GM12878 (cell line): ENCODE data around the gene CTSF. TPM values are rescaled to one million over a fixed set of nuclear protein-coding genes. Genes with fewer than 3 reads are reported as not detected.

Source experiments
- ATAC-seq: fragments of 200-7000 bp; cut with Tn5 transposase; 3 replicates; pipeline ENCODE4 v1.9.1; 2020; ENCODE audit warnings: mild to moderate bottlenecking, moderate library complexity
- BruUV-seq: library from RNA; stranded (reverse); fragments of 400-500 nt; replicated peaks from 2 replicates; lab custom pipeline; 2021; lab: Mats Ljungman, UMichigan
- CTCF ChIA-PET: fragments of 300-600 bp; sonication (Branson Sonifier 250); formaldehyde crosslinking; extraction: SDS; loops from one replicate; lab custom pipeline; 2021; ENCODE audit warnings: inconsistent platforms; lab: Yijun Ruan, JAX
- POLR2A ChIA-PET: fragments of 350-600 bp; formaldehyde crosslinking; extraction: SDS; loops from one replicate; lab custom pipeline; 2021; ENCODE audit warnings: inconsistent platforms; lab: Charles Lee
- RAD21 ChIA-PET: fragments of 300-600 bp; sonication (Branson Sonifier 250); formaldehyde crosslinking; loops from one replicate; lab custom pipeline; 2023; ENCODE audit warnings: antibody characterized with exemption; ENCODE audit not compliant: unreplicated experiment; lab: Charles Lee
- SMC1A ChIA-PET: fragments of 300-600 bp; sonication (Branson Sonifier 250); formaldehyde crosslinking; loops from one replicate; lab custom pipeline; 2023; ENCODE audit not compliant: unreplicated experiment, uncharacterized antibody; lab: Charles Lee
- DNase-seq: peaks from one replicate; pipeline ENCODE4 v3.0.0-alpha.2; 2011; ENCODE audit warnings: low read depth, low spot score
- FAIRE-seq: peaks from 3 replicates; lab custom pipeline; 2011; peaks lifted over from hg19 to GRCh38; lab: Jason Lieb, UNC
- H2AFZ ChIP-seq: 2 replicates; pipeline ENCODE4 v1.6.0; 2011; ENCODE audit warnings: low read depth, low read length, control low read depth; ENCODE audit not compliant: control insufficient read depth
- H3K27ac ChIP-seq: 2 replicates; pipeline ENCODE4 v1.5.1; 2011; ENCODE audit warnings: control low read depth; ENCODE audit not compliant: control insufficient read depth, insufficient read depth
- H3K27me3 ChIP-seq, 2 experiments: replicated peaks in 1 of 2; 2 replicates each; pipeline versions ENCODE4 v1.6.0 to v1.6.1; 2011; ENCODE audit warnings: low read length in 1 of 2; ENCODE audit not compliant: control insufficient read depth in 2 of 2, insufficient read depth in 2 of 2
- H3K36me3 ChIP-seq, 2 experiments: 2 replicates each; pipeline ENCODE4 v1.5.1; 2011; ENCODE audit warnings: low read length in 1 of 2; ENCODE audit not compliant: control insufficient read depth in 2 of 2, insufficient read depth in 2 of 2
- H3K4me1 ChIP-seq: 2 replicates; pipeline ENCODE4 v1.6.1; 2011; ENCODE audit warnings: mild to moderate bottlenecking, low read length, moderate library complexity, mixed read lengths; ENCODE audit not compliant: control insufficient read depth, insufficient read depth
- H3K4me2 ChIP-seq: 2 replicates; pipeline ENCODE4 v1.6.0; 2011; ENCODE audit warnings: control low read depth; ENCODE audit not compliant: control insufficient read depth, insufficient read depth
- H3K4me3 ChIP-seq: fragments of 200-600 bp; sonication (generic); 2 replicates; pipeline ENCODE4 v1.5.1; 2016
- H3K79me2 ChIP-seq: 2 replicates; pipeline ENCODE4 v1.6.0; 2011; ENCODE audit warnings: low read length; ENCODE audit not compliant: control insufficient read depth, insufficient read depth
- H3K9ac ChIP-seq: 2 replicates; pipeline ENCODE4 v1.8.0; 2011; ENCODE audit warnings: low read length, control low read depth, mixed read lengths; ENCODE audit not compliant: control insufficient read depth, insufficient read depth
- H3K9me3 ChIP-seq: replicated peaks from 3 replicates; pipeline ENCODE4 v1.5.1; 2011; ENCODE audit warnings: mild to moderate bottlenecking, low read length; ENCODE audit not compliant: control insufficient read depth, insufficient read depth
- H4K20me1 ChIP-seq: 2 replicates; pipeline ENCODE4 v1.6.0; 2011; ENCODE audit not compliant: control insufficient read depth, insufficient read depth
- BHLHE40 ChIP-seq, 2 experiments: fragments of 450-650 bp in 1 of 2; IDR thresholded peaks; 2 replicates each; pipeline ENCODE4 v1.6.1; 2011 to 2017; ENCODE audit warnings: low read depth in 2 of 2, borderline replicate concordance in 1 of 2, improper control_type of control experiment in 1 of 2, low read length in 1 of 2, mild to moderate bottlenecking in 1 of 2
- BRCA1 ChIP-seq: IDR thresholded peaks from 2 replicates; pipeline ENCODE4 v1.6.1; 2011; ENCODE audit warnings: low read depth, low read length, improper control_type of control experiment
- JUND ChIP-seq: IDR thresholded peaks from 2 replicates; pipeline ENCODE4 v1.6.1; 2012; ENCODE audit warnings: low read depth, mild to moderate bottlenecking, low read length, improper control_type of control experiment, moderate library complexity
- LARP7 ChIP-seq: fragments of 450-650 bp; IDR thresholded peaks from 2 replicates; pipeline ENCODE4 v1.6.1; 2017; ENCODE audit warnings: mild to moderate bottlenecking
- NFYA ChIP-seq: IDR thresholded peaks from 2 replicates; pipeline ENCODE4 v1.6.1; 2011; ENCODE audit warnings: low read depth, mild to moderate bottlenecking, low read length, improper control_type of control experiment, borderline replicate concordance
- NFYB ChIP-seq: IDR thresholded peaks from 2 replicates; pipeline ENCODE4 v1.6.1; 2011; ENCODE audit warnings: low read depth, mild to moderate bottlenecking, low read length, improper control_type of control experiment, moderate library complexity; ENCODE audit not compliant: insufficient read depth
- POLR2A ChIP-seq: IDR thresholded peaks from 2 replicates; pipeline ENCODE4 v1.6.1; 2011; ENCODE audit warnings: low read depth, mild to moderate bottlenecking, low read length
- STAT3 ChIP-seq: IDR thresholded peaks from 2 replicates; pipeline ENCODE4 v1.6.1; 2011; ENCODE audit warnings: low read depth, low read length, improper control_type of control experiment
- YBX1 ChIP-seq: fragments of 450-650 bp; IDR thresholded peaks from 2 replicates; pipeline ENCODE4 v1.6.1; 2016; ENCODE audit warnings: antibody characterized with exemption
- ZSCAN29 ChIP-seq: fragments of 450-650 bp; IDR thresholded peaks from 2 replicates; pipeline ENCODE4 v1.6.1; 2017; ENCODE audit warnings: mild to moderate bottlenecking, moderate library complexity
- ZZZ3 ChIP-seq: IDR thresholded peaks from 2 replicates; pipeline ENCODE4 v1.6.1; 2011; ENCODE audit warnings: low read depth; ENCODE audit not compliant: control insufficient read depth, insufficient read length
- WGBS: methylation state at CpG from one replicate; pipeline ENCODE4 v1.1.6; 2016; ENCODE audit warnings: low lambda C conversion rate; ENCODE audit not compliant: insufficient replicate concordance, insufficient coverage; ENCODE audit errors: missing lambda C conversion rate; 5-methylcytosine and 5-hydroxymethylcytosine counted together
- in situ Hi-C: fragments of 300-500 bp; cut with MboI; formaldehyde crosslinking; loops from 9 replicates; pipeline ENCODE4 v1.14.3; 2018; ENCODE audit warnings: mixed read lengths
- intact Hi-C: fragments of 100-400 bp; cut with micrococcal nuclease; formaldehyde crosslinking; loops from one replicate; pipeline ENCODE4 v1.14.2; 2022; ENCODE audit not compliant: unreplicated experiment
- polyA plus RNA-seq, 11 experiments: library from polyadenylated mRNA; depleted of rRNA in 4 of 11; unstranded in 6 of 11; stranded (reverse) in 5 of 11; fragments of >200 nt; fragmentation: Nextera tagmentation in 4 of 11; fragmentation: Illumina TruSeq in 1 of 11; extraction: Ambion mirVana in 4 of 11; extraction: Trizol in 1 of 11; gene quantifications; 1 replicate in 1 of 11; 2 replicates in 10 of 11; pipeline versions ENCODE4 v1.2.1 to v1.2.3, GENCODE V29; 2011 to 2016; ENCODE audit warnings: inconsistent platforms in 2 of 11, missing spikeins in 2 of 11, low read depth in 1 of 11
- total RNA-seq, 4 experiments: library from RNA; depleted of rRNA in 3 of 4; stranded (reverse); fragments of >200 nt in 3 of 4; fragmentation: Illumina TruSeq in 1 of 4; extraction: Trizol in 1 of 4; gene quantifications; 2 replicates each; pipeline versions ENCODE4 v1.2.1 to v1.2.3, GENCODE V29; 2013 to 2021
- TF ChIP-seq, protein P1 (sequence below): fragments of 450-650 bp; IDR thresholded peaks from 2 replicates; pipeline ENCODE4 v1.6.1; 2016; ENCODE audit warnings: mild to moderate bottlenecking, moderate library complexity, borderline replicate concordance
- TF ChIP-seq, protein P2 (sequence below): IDR thresholded peaks from 2 replicates; pipeline ENCODE4 v1.6.1; 2012; ENCODE audit warnings: low read depth, low read length, improper control_type of control experiment
- TF ChIP-seq, protein P3 (sequence below): fragments of 450-650 bp; IDR thresholded peaks from 2 replicates; pipeline ENCODE4 v1.6.1; 2016; ENCODE audit warnings: mild to moderate bottlenecking
- TF ChIP-seq, protein P4 (sequence below): IDR thresholded peaks from 2 replicates; pipeline ENCODE4 v1.6.1; 2011; ENCODE audit warnings: low read depth, low read length, improper control_type of control experiment, borderline replicate concordance

The CTSF gene
- total and polyA plus RNA-seq, 10 of the 15 experiments (the other 5 are each of a cell fraction or from before 2014, with no cell fraction given) = 0.11 to 0.41 (median 0.26) TPM; not detected in 4

DNA sequence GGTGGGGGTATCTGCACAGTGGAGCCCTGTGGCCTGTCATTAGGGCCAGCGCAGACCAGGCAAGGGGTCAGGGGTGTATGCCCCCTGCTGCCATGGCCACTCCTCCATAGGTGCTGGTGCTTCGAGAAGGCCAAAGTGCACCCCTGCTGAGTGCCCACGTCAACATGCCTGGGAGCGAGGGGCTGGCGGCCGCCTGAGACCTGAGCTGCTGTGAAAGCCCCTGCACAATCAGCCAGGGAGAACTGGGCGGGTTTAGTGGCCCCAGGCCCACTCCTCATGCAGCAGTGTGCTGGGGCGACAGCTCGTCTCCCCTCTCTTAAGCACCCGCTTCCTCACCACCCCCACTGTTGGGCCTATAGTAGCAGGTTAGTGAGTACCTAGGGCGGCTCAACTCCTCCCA lies 36.6 kb downstream of the CTSF start (continued):
- TF ChIP-seq, protein P1, sequence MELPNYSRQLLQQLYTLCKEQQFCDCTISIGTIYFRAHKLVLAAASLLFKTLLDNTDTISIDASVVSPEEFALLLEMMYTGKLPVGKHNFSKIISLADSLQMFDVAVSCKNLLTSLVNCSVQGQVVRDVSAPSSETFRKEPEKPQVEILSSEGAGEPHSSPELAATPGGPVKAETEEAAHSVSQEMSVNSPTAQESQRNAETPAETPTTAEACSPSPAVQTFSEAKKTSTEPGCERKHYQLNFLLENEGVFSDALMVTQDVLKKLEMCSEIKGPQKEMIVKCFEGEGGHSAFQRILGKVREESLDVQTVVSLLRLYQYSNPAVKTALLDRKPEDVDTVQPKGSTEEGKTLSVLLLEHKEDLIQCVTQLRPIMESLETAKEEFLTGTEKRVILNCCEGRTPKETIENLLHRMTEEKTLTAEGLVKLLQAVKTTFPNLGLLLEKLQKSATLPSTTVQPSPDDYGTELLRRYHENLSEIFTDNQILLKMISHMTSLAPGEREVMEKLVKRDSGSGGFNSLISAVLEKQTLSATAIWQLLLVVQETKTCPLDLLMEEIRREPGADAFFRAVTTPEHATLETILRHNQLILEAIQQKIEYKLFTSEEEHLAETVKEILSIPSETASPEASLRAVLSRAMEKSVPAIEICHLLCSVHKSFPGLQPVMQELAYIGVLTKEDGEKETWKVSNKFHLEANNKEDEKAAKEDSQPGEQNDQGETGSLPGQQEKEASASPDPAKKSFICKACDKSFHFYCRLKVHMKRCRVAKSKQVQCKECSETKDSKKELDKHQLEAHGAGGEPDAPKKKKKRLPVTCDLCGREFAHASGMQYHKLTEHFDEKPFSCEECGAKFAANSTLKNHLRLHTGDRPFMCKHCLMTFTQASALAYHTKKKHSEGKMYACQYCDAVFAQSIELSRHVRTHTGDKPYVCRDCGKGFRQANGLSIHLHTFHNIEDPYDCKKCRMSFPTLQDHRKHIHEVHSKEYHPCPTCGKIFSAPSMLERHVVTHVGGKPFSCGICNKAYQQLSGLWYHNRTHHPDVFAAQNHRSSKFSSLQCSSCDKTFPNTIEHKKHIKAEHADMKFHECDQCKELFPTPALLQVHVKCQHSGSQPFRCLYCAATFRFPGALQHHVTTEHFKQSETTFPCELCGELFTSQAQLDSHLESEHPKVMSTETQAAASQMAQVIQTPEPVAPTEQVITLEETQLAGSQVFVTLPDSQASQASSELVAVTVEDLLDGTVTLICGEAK = no peak

DNA sequence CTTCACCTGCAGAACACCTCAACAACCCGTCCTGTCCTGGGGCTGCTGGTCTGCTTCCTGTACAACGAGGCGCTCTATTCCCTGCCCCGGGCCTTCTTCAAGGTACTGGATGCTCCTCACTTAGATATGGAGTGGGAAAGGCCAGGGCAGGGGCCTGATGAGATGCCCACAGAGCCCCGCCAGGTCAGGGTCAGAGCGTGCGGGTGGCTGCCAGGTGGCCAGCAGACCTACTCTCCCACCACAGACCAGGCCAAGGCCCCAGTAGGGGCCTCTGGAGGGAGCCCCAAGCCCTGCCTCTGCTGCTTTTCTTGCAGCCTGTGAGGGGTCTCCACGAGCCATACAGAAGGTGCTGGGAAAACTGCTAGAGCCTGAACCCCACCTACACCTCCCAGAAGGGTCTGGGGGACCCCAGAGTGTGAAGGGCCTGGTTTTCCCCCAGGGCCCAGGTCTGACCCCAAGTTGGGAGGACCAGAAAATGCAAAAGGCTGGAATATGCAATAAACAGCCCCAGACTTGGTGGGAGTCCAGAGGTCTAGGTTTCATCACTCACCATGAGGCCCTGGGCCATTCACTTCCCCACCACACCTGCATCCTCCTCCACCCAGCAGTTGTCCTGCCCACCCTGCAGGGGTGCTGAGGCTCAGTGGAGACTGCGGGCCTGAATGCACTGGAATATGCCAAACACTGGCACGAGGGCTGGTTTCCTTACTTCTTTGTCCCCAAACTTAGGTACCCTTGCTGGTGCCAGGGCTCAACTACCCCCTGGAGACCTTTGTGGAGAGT lies 37.3 kb downstream of the CTSF start:
- no peak overlapping the region for H3K4me3 ChIP-seq
- no TSS peak for BruUV-seq
- ChIA-PET POLR2A (no interaction called here), RAD21 (no interaction called here), CTCF (no interaction called here), SMC1A (no interaction called here)
- no peaks in the 10 kb centered on the region for H4K20me1 ChIP-seq
- H3K27ac ChIP-seq = no peak overlapping the region
- no peaks in the 10 kb centered on the region for H3K4me1 ChIP-seq
- H3K36me3 ChIP-seq = no peaks in the 10 kb centered on the region
- in situ Hi-C loops (no loop called here), intact Hi-C loops (no loop called here)
- WGBS = 79% methylated on average over 10 of the region's 10 CpGs
- no peak for DNase-seq
- H3K27me3 ChIP-seq = no peaks in the 10 kb centered on the region
- H3K9me3 ChIP-seq = no peaks in the 10 kb centered on the region
- ATAC-seq = no peak
- no peak overlapping the region for H3K4me2 ChIP-seq
- FAIRE-seq = no peak
- no peak overlapping the region for H3K9ac ChIP-seq
- H2AFZ ChIP-seq = no peak overlapping the region
- H3K79me2 ChIP-seq = no peaks in the 10 kb centered on the region
- no peak for TF ChIP-seq ZSCAN29
- no peak for TF ChIP-seq STAT3
- no peak for TF ChIP-seq NFYB
- TF ChIP-seq, protein P2, sequence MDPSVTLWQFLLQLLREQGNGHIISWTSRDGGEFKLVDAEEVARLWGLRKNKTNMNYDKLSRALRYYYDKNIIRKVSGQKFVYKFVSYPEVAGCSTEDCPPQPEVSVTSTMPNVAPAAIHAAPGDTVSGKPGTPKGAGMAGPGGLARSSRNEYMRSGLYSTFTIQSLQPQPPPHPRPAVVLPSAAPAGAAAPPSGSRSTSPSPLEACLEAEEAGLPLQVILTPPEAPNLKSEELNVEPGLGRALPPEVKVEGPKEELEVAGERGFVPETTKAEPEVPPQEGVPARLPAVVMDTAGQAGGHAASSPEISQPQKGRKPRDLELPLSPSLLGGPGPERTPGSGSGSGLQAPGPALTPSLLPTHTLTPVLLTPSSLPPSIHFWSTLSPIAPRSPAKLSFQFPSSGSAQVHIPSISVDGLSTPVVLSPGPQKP = no peak
- TF ChIP-seq BRCA1 = no peak
- TF ChIP-seq ZZZ3 = no peak
- TF ChIP-seq, protein P3, sequence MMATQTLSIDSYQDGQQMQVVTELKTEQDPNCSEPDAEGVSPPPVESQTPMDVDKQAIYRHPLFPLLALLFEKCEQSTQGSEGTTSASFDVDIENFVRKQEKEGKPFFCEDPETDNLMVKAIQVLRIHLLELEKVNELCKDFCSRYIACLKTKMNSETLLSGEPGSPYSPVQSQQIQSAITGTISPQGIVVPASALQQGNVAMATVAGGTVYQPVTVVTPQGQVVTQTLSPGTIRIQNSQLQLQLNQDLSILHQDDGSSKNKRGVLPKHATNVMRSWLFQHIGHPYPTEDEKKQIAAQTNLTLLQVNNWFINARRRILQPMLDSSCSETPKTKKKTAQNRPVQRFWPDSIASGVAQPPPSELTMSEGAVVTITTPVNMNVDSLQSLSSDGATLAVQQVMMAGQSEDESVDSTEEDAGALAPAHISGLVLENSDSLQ = no peak
- TF ChIP-seq YBX1 = no peak
- TF ChIP-seq, protein P4, sequence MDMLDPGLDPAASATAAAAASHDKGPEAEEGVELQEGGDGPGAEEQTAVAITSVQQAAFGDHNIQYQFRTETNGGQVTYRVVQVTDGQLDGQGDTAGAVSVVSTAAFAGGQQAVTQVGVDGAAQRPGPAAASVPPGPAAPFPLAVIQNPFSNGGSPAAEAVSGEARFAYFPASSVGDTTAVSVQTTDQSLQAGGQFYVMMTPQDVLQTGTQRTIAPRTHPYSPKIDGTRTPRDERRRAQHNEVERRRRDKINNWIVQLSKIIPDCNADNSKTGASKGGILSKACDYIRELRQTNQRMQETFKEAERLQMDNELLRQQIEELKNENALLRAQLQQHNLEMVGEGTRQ = no peak
- no peak for TF ChIP-seq BHLHE40 (IDR thresholded peaks at IDR 0.05; ENCODE audit: borderline replicate concordance in 1 of 2, low read depth in 2 of 2, low read length in 1 of 2)
- no peak for TF ChIP-seq JUND
- no peak; the same call in 1 of the 2 replicates for TF ChIP-seq POLR2A
- TF ChIP-seq LARP7 = no peak
- no peak for TF ChIP-seq NFYA
